ENCODE results near the gene ANKAR. TPM values are rescaled to one million over a fixed set of nuclear protein-coding genes. Genes with fewer than 3 reads are reported as not detected.
"Not testable (repeated sequence)": the region's sequence is repeated elsewhere in the genome, so short reads cannot be mapped to it uniquely, and the experiment has no call there.

Gene ANKAR
- total and polyA plus RNA-seq, 8 donors, result 6.9 to 27.0 (median 19.8) TPM

- H3K4me1 ChIP-seq, result peaks cover 0 to 6% of the 10 kb centered on the region in 2 donors
- peak in 1 of 4 donors; percentile 5 for DNase-seq
- intact Hi-C loops (cut with DNase I), result no loop called here
- no peak for TF ChIP-seq CTCF (IDR thresholded peaks at IDR 0.05)
- H3K27me3 ChIP-seq, result no peaks in the 10 kb centered on the region
- no peak overlapping the region for H3K4me3 ChIP-seq
- no peaks in the 10 kb centered on the region for H3K36me3 ChIP-seq
- ATAC-seq, result peak; percentile 55
- no peaks in the 10 kb centered on the region for H3K9me3 ChIP-seq
- H3K27ac ChIP-seq, result no peak overlapping the region
Observed at GRCh38 chr2:189685540-189686229, 11.2 kb downstream of the ANKAR start.

GRCh38 chr2:189687796-189688195, 13.3 kb downstream of the ANKAR start:
- H3K27me3 ChIP-seq; H3K36me3 ChIP-seq; intact Hi-C loops (cut with DNase I); H3K27ac ChIP-seq; ATAC-seq; DNase-seq; H3K9me3 ChIP-seq; H3K4me3 ChIP-seq; H3K4me1 ChIP-seq: not testable (repeated sequence)

DNA sequence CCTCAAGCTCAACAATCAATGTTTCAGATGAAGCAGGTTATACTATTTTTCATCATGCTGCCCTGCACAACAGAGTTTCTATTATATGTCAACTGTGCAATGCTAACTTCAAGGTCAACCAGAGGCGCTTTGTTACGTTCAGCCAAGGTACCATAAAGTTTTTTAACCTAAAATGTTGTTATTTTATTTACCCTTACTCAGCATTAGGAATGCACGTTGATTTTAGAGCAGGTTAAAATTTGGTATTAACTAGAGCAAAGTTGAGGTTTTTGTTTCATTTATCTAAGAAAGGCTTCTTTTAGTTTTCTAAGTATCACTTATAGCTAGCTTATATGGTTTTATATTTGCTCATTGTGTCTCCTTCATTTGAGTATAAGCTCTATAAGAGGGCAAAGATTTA, 21.8 kb downstream of the ANKAR start:
- H3K27ac ChIP-seq, result no peak overlapping the region
- no peak overlapping the region for H3K4me3 ChIP-seq
- H3K27me3 ChIP-seq, result no peaks in the 10 kb centered on the region
- ATAC-seq, result no peak
- DNase-seq, result no peak
- intact Hi-C loops (cut with DNase I), result no loop called here
- peaks cover 0 to 6% of the 10 kb centered on the region in 2 donors for H3K36me3 ChIP-seq
- H3K9me3 ChIP-seq, result no peaks in the 10 kb centered on the region
- no peaks in the 10 kb centered on the region for H3K4me1 ChIP-seq
- no peak for TF ChIP-seq CTCF (IDR thresholded peaks at IDR 0.05)

- ATAC-seq (peak; percentile 75), DNase-seq (peak in 1 of 4 donors; percentile 51)
- Histone ChIP-seq H3K4me3 (no peak overlapping the region), H3K36me3 (no peaks in the 10 kb centered on the region), H3K9me3 (no peaks in the 10 kb centered on the region), H3K4me1 (no peaks in the 10 kb centered on the region), H3K27me3 (no peaks in the 10 kb centered on the region), H3K27ac (no peak overlapping the region)
- intact Hi-C loops (cut with DNase I), result no loop called here
- peak; percentile 64 to 67 for TF ChIP-seq CTCF (IDR thresholded peaks at IDR 0.05)
Observed at GRCh38 chr2:189698020-189698887, 23.8 kb downstream of the ANKAR start.

- no peaks in the 10 kb centered on the region for H3K9me3 ChIP-seq
- no peaks in the 10 kb centered on the region for H3K36me3 ChIP-seq
- TF ChIP-seq CTCF (IDR thresholded peaks at IDR 0.05), result no peak
- H3K27ac ChIP-seq, result no peak overlapping the region
- no peak overlapping the region for H3K4me3 ChIP-seq
- intact Hi-C loops (cut with DNase I), result no loop called here
- ATAC-seq, result no peak
- H3K4me1 ChIP-seq, result no peaks in the 10 kb centered on the region
- H3K27me3 ChIP-seq, result no peaks in the 10 kb centered on the region
- no peak for DNase-seq
Observed at GRCh38 chr2:189700681-189701080, 26.2 kb downstream of the ANKAR start.
